ENCODE data around the gene ARRDC4. TPM values are rescaled to one million over a fixed set of nuclear protein-coding genes. Genes with fewer than 3 reads are reported as not detected.

The ARRDC4 gene
- under 1 TPM; 0.52 to 0.56 TPM for total RNA-seq

GRCh38 chr15:97960364-97961066, at the start of gene ARRDC4:
Gene ARRDC4 (plus strand): TSS chr15:97960703. CDS start chr15:97960862, 159 bp downstream.
- CTCF ChIA-PET, result interaction anchor here (1.2 kb wide), 1 partner anchor 11 kb away, joined by 3 read pairs; no protein-coding TSS in a partner anchor
- Mint-ChIP-seq H3K27ac (peak within 1 kb of the TSS; percentile 74), H3K9me3 (no peaks in the 10 kb centered on the region), H3K36me3 (ENCODE audit: low read depth) (no peaks in the 10 kb centered on the region), H3K4me1 (peaks cover 22% of the 10 kb centered on the region), H3K4me3 (peak within 1 kb of the TSS; percentile 72), H3K27me3 (peaks cover 13% of the 10 kb centered on the region)
- peak; percentile 99 for DNase-seq
- POLR2A ChIA-PET, result no interaction called here

GRCh38 chr15:97914711-97915110, 45.8 kb upstream of the ARRDC4 start:
- CTCF ChIA-PET, result no interaction called here
- POLR2A ChIA-PET, result no interaction called here
- no peaks in the 10 kb centered on the region for H3K4me1 Mint-ChIP-seq
- no peak overlapping the region for H3K4me3 Mint-ChIP-seq
- DNase-seq, result no peak
- no peaks in the 10 kb centered on the region for H3K36me3 Mint-ChIP-seq (ENCODE audit: low read depth)
- no peak overlapping the region for H3K27ac Mint-ChIP-seq
- no peaks in the 10 kb centered on the region for H3K9me3 Mint-ChIP-seq
- peaks cover 6% of the 10 kb centered on the region for H3K27me3 Mint-ChIP-seq

- CTCF ChIA-PET, result no interaction called here
- Mint-ChIP-seq H3K9me3 (no peaks in the 10 kb centered on the region), H3K27me3 (peaks cover 6% of the 10 kb centered on the region), H3K4me1 (no peaks in the 10 kb centered on the region), H3K4me3 (no peak overlapping the region), H3K36me3 (ENCODE audit: low read depth) (no peaks in the 10 kb centered on the region), H3K27ac (no peak overlapping the region)
- POLR2A ChIA-PET, result no interaction called here
- DNase-seq, result no peak
Observed at GRCh38 chr15:97915261-97915660, 45.2 kb upstream of the ARRDC4 start.

GRCh38 chr15:97921296-97921865, 39.1 kb upstream of the ARRDC4 start:
- POLR2A ChIA-PET, result no interaction called here
- Mint-ChIP-seq H3K27ac (no peak overlapping the region), H3K4me1 (no peaks in the 10 kb centered on the region), H3K36me3 (ENCODE audit: low read depth) (no peaks in the 10 kb centered on the region), H3K4me3 (no peak overlapping the region), H3K9me3 (peaks cover 7% of the 10 kb centered on the region), H3K27me3 (peaks cover 4% of the 10 kb centered on the region)
- no peak for DNase-seq
- CTCF ChIA-PET, result no interaction called here

- H3K4me1 Mint-ChIP-seq, result no peaks in the 10 kb centered on the region
- peaks cover 9% of the 10 kb centered on the region for H3K9me3 Mint-ChIP-seq
- no peak overlapping the region for H3K4me3 Mint-ChIP-seq
- no peaks in the 10 kb centered on the region for H3K36me3 Mint-ChIP-seq (ENCODE audit: low read depth)
- CTCF ChIA-PET, result no interaction called here
- no peak for DNase-seq
- POLR2A ChIA-PET, result no interaction called here
- no peaks in the 10 kb centered on the region for H3K27me3 Mint-ChIP-seq
- H3K27ac Mint-ChIP-seq, result no peak overlapping the region
Observed at GRCh38 chr15:97929456-97930229, 30.9 kb upstream of the ARRDC4 start.

- Mint-ChIP-seq H3K36me3 (ENCODE audit: low read depth) (no peaks in the 10 kb centered on the region), H3K4me3 (no peak overlapping the region), H3K4me1 (no peaks in the 10 kb centered on the region), H3K27ac (no peak overlapping the region), H3K27me3 (no peaks in the 10 kb centered on the region), H3K9me3 (peaks cover 9% of the 10 kb centered on the region)
- no peak for DNase-seq
- CTCF ChIA-PET, result no interaction called here
- POLR2A ChIA-PET, result no interaction called here
Observed at GRCh38 chr15:97930230-97930629, 30.3 kb upstream of the ARRDC4 start.

GRCh38 chr15:97931314-97931713, 29.2 kb upstream of the ARRDC4 start:
- H3K4me3 Mint-ChIP-seq, result no peak overlapping the region
- no peaks in the 10 kb centered on the region for H3K4me1 Mint-ChIP-seq
- ChIA-PET CTCF (no interaction called here), POLR2A (no interaction called here)
- H3K27ac Mint-ChIP-seq, result no peak overlapping the region
- H3K36me3 Mint-ChIP-seq (ENCODE audit: low read depth), result no peaks in the 10 kb centered on the region
- DNase-seq, result no peak
- H3K27me3 Mint-ChIP-seq, result no peaks in the 10 kb centered on the region
- peaks cover 9% of the 10 kb centered on the region for H3K9me3 Mint-ChIP-seq

GRCh38 chr15:97933589-97933988, 26.9 kb upstream of the ARRDC4 start:
- Mint-ChIP-seq H3K9me3 (peaks cover 9% of the 10 kb centered on the region), H3K4me1 (no peaks in the 10 kb centered on the region), H3K36me3 (ENCODE audit: low read depth) (no peaks in the 10 kb centered on the region), H3K27me3 (peaks cover 2% of the 10 kb centered on the region), H3K4me3 (no peak overlapping the region), H3K27ac (no peak overlapping the region)
- POLR2A ChIA-PET, result no interaction called here
- DNase-seq, result no peak
- CTCF ChIA-PET, result no interaction called here

- Mint-ChIP-seq H3K36me3 (ENCODE audit: low read depth) (no peaks in the 10 kb centered on the region), H3K27ac (no peak overlapping the region), H3K27me3 (peaks cover 2% of the 10 kb centered on the region), H3K9me3 (no peaks in the 10 kb centered on the region), H3K4me1 (no peaks in the 10 kb centered on the region), H3K4me3 (no peak overlapping the region)
- POLR2A ChIA-PET, result no interaction called here
- DNase-seq, result no peak
- CTCF ChIA-PET, result no interaction called here
Observed at GRCh38 chr15:97940993-97941392, 19.5 kb upstream of the ARRDC4 start.

GRCh38 chr15:97941572-97941971, 18.9 kb upstream of the ARRDC4 start:
- Mint-ChIP-seq H3K9me3 (no peaks in the 10 kb centered on the region), H3K27ac (no peak overlapping the region), H3K4me1 (no peaks in the 10 kb centered on the region), H3K27me3 (peaks cover 2% of the 10 kb centered on the region), H3K36me3 (ENCODE audit: low read depth) (no peaks in the 10 kb centered on the region), H3K4me3 (no peak overlapping the region)
- ChIA-PET POLR2A (no interaction called here), CTCF (no interaction called here)
- DNase-seq, result no peak

- POLR2A ChIA-PET, result no interaction called here
- CTCF ChIA-PET, result no interaction called here
- no peak overlapping the region for H3K4me3 Mint-ChIP-seq
- H3K27ac Mint-ChIP-seq, result no peak overlapping the region
- no peaks in the 10 kb centered on the region for H3K4me1 Mint-ChIP-seq
- no peak for DNase-seq
- H3K9me3 Mint-ChIP-seq, result no peaks in the 10 kb centered on the region
- no peaks in the 10 kb centered on the region for H3K27me3 Mint-ChIP-seq
- no peaks in the 10 kb centered on the region for H3K36me3 Mint-ChIP-seq (ENCODE audit: low read depth)
Observed at GRCh38 chr15:97944724-97945123, 15.8 kb upstream of the ARRDC4 start.

- CTCF ChIA-PET, result no interaction called here
- DNase-seq, result no peak
- Mint-ChIP-seq H3K9me3 (no peaks in the 10 kb centered on the region), H3K27ac (no peak overlapping the region), H3K36me3 (ENCODE audit: low read depth) (no peaks in the 10 kb centered on the region), H3K27me3 (no peaks in the 10 kb centered on the region), H3K4me1 (no peaks in the 10 kb centered on the region), H3K4me3 (no peak overlapping the region)
- POLR2A ChIA-PET, result interaction anchor here (0.6 kb wide), 1 partner anchor 248 kb away, joined by 4 read pairs; no protein-coding TSS in a partner anchor
Observed at GRCh38 chr15:97947465-97948260, 12.8 kb upstream of the ARRDC4 start.

- POLR2A ChIA-PET, result no interaction called here
- Mint-ChIP-seq H3K4me1 (no peaks in the 10 kb centered on the region), H3K9me3 (no peaks in the 10 kb centered on the region), H3K27me3 (peaks cover 1% of the 10 kb centered on the region), H3K4me3 (no peak overlapping the region), H3K27ac (no peak overlapping the region), H3K36me3 (ENCODE audit: low read depth) (no peaks in the 10 kb centered on the region)
- CTCF ChIA-PET, result no interaction called here
- DNase-seq, result no peak
Observed at GRCh38 chr15:97953254-97953653, 7.2 kb upstream of the ARRDC4 start.

All from activated CD4-positive, alpha-beta T cell treated with anti-CD3 and anti-CD28 coated beads, Interleukin-2, amount 10 ng/mL, durations not matched to agents 7 days and 5 days (primary cell).